Measurements from ENCODE around the gene EVL.

DNA sequence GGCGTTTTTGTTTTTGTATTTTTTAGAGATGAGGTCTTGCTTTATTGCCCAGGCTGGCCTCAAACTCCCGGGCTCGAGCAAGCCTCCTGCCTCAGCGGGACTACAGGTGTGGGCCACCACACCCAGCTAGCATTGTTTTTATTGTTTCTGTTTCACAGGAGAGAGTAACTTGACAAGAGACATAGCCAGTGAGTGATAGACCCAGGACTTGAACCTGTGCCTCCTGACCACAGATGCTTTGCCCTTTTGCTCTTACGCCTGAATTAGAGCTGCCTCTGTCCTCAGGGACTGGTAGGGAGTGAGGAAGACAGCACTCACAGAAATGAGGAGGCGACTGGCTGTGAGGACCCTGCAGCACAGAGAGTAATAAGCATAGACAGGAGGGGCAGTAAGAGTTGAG is 2.3 kb downstream of the EVL start:
- TF ChIP-seq CTCF (conservative IDR thresholded peaks at IDR 0.05; ENCODE audit: low read length): no peak
- no peak for TF ChIP-seq EZH2phosphoT487 (IDR thresholded peaks at IDR 0.05; ENCODE audit: borderline replicate concordance, low read depth, low read length)
